H9 (cell line): ENCODE results near the gene MOB3C. TPM values are rescaled to one million over a fixed set of nuclear protein-coding genes. Genes with fewer than 3 reads are reported as not detected.

Source experiments
- DNase-seq: peaks from one replicate; pipeline ENCODE4 v3.0.0-alpha.2; 2017
- H2AFZ ChIP-seq: one replicate; pipeline ENCODE4 v1.6.1; 2013; ENCODE audit warnings: mild to moderate bottlenecking, low read length, control low read depth, moderate library complexity
- H2AK5ac ChIP-seq: 2 replicates; pipeline ENCODE4 v1.6.1; 2013; ENCODE audit warnings: low read length, control low read depth, mixed read lengths; ENCODE audit not compliant: insufficient read length
- H2BK120ac ChIP-seq: one replicate; pipeline ENCODE4 v1.6.1; 2013; ENCODE audit warnings: low read depth, mild to moderate bottlenecking, low read length, control low read depth, inconsistent platforms; ENCODE audit not compliant: poor library complexity, severe bottlenecking
- H2BK12ac ChIP-seq: 2 replicates; pipeline ENCODE4 v1.6.1; 2013; ENCODE audit warnings: low read length, control low read depth, mixed read lengths, low read depth; ENCODE audit not compliant: insufficient read length
- H2BK15ac ChIP-seq: 2 replicates; pipeline ENCODE4 v1.6.1; 2013; ENCODE audit warnings: low read depth, low read length, control low read depth
- H2BK20ac ChIP-seq: one replicate; pipeline ENCODE4 v1.6.1; 2013; ENCODE audit warnings: low read depth, mild to moderate bottlenecking, low read length, control low read depth, inconsistent platforms; ENCODE audit not compliant: poor library complexity, severe bottlenecking
- H2BK5ac ChIP-seq: 2 replicates; pipeline ENCODE4 v1.6.1; 2013; ENCODE audit warnings: low read length, control low read depth, mixed read lengths; ENCODE audit not compliant: insufficient read length
- H3K14ac ChIP-seq: 2 replicates; pipeline ENCODE4 v1.6.1; 2013; ENCODE audit warnings: low read length, control low read depth; ENCODE audit not compliant: insufficient read depth
- H3K18ac ChIP-seq: 2 replicates; pipeline ENCODE4 v1.6.1; 2013; ENCODE audit warnings: low read depth, mild to moderate bottlenecking, mixed read lengths, low read length, control low read depth; ENCODE audit not compliant: insufficient read length
- H3K23ac ChIP-seq: 2 replicates; pipeline ENCODE4 v1.6.1; 2013; ENCODE audit warnings: low read length, control low read depth, mixed read lengths, low read depth; ENCODE audit not compliant: insufficient read length
- H3K23me2 ChIP-seq: 2 replicates; pipeline ENCODE4 v1.6.1; 2013; ENCODE audit warnings: low read depth, mild to moderate bottlenecking, mixed read lengths, low read length, control low read depth; ENCODE audit not compliant: insufficient read length, poor library complexity, severe bottlenecking
- H3K27ac ChIP-seq: 2 replicates; pipeline ENCODE4 v1.5.1; 2013; ENCODE audit warnings: low read length, control low read depth, mixed read lengths, low read depth; ENCODE audit not compliant: insufficient read length
- H3K27me3 ChIP-seq: 2 replicates; pipeline ENCODE4 v1.6.1; 2013; ENCODE audit warnings: low read length, control low read depth, inconsistent platforms; ENCODE audit not compliant: insufficient read depth
- H3K4ac ChIP-seq: 2 replicates; pipeline ENCODE4 v1.6.1; 2013; ENCODE audit warnings: low read depth, mild to moderate bottlenecking, control low read depth, inconsistent platforms, low read length, moderate library complexity
- H3K4me1 ChIP-seq: 2 replicates; pipeline ENCODE4 v1.6.1; 2013; ENCODE audit warnings: low read length, control low read depth, inconsistent platforms; ENCODE audit not compliant: insufficient read depth
- H3K4me2 ChIP-seq: 2 replicates; pipeline ENCODE4 v1.6.1; 2013; ENCODE audit warnings: low read length, control low read depth, mixed read lengths; ENCODE audit not compliant: insufficient read length, insufficient read depth
- H3K56ac ChIP-seq: 2 replicates; pipeline ENCODE4 v1.6.1; 2013; ENCODE audit warnings: low read depth, mild to moderate bottlenecking, mixed read lengths, low read length, control low read depth; ENCODE audit not compliant: insufficient read length
- H3K79me1 ChIP-seq: 2 replicates; pipeline ENCODE4 v1.6.1; 2013; ENCODE audit warnings: low read depth, mild to moderate bottlenecking, moderate library complexity, low read length, control low read depth, inconsistent platforms; ENCODE audit not compliant: insufficient read depth, poor library complexity, severe bottlenecking
- H3K79me2 ChIP-seq: 2 replicates; pipeline ENCODE4 v1.6.1; 2013; ENCODE audit warnings: low read length, control low read depth, inconsistent platforms; ENCODE audit not compliant: insufficient read depth
- H3K9ac ChIP-seq: 2 replicates; pipeline ENCODE4 v1.6.1; 2013; ENCODE audit warnings: low read length, control low read depth, mixed read lengths; ENCODE audit not compliant: insufficient read length; ENCODE audit errors: extremely low read depth
- H3K9me3 ChIP-seq: one replicate; pipeline ENCODE4 v1.6.1; 2013; ENCODE audit warnings: low read depth, low read length, inconsistent platforms; ENCODE audit not compliant: control insufficient read depth
- H3T11ph ChIP-seq: one replicate; pipeline ENCODE4 v1.6.1; 2013; ENCODE audit warnings: mild to moderate bottlenecking, low read length, control low read depth, inconsistent platforms
- H4K20me1 ChIP-seq: one replicate; pipeline ENCODE4 v1.6.1; 2013; ENCODE audit not compliant: control insufficient read depth, insufficient read length, insufficient read depth
- H4K5ac ChIP-seq: 2 replicates; pipeline ENCODE4 v1.6.1; 2013; ENCODE audit warnings: low read depth, mild to moderate bottlenecking, mixed read lengths, low read length, control low read depth; ENCODE audit not compliant: insufficient read length
- H4K8ac ChIP-seq: replicated peaks from 2 replicates; pipeline ENCODE4 v1.6.1; 2013; ENCODE audit warnings: low read length, control low read depth, mixed read lengths, low read depth; ENCODE audit not compliant: insufficient read length
- H4K91ac ChIP-seq: 2 replicates; pipeline ENCODE4 v1.6.1; 2013; ENCODE audit warnings: low read depth, mild to moderate bottlenecking, moderate library complexity, mixed read lengths, low read length, control low read depth; ENCODE audit not compliant: insufficient read length
- H3K27ac Mint-ChIP-seq, 3 experiments: 2 replicates in 2 of 3; 3 replicates in 1 of 3; pipeline ENCODE4 v1.8.0; 2020 to 2021; ENCODE audit warnings: mixed read lengths in 3 of 3, mild to moderate bottlenecking in 1 of 3, moderate library complexity in 1 of 3
- H3K27me3 Mint-ChIP-seq: 2 replicates; pipeline ENCODE4 v1.8.0; 2021; ENCODE audit warnings: low read depth, mild to moderate bottlenecking, moderate library complexity, mixed read lengths
- H3K36me3 Mint-ChIP-seq, 3 experiments: 2 replicates in 2 of 3; 3 replicates in 1 of 3; pipeline ENCODE4 v1.8.0; 2020 to 2021; ENCODE audit warnings: low read depth in 3 of 3, mixed read lengths in 3 of 3; ENCODE audit not compliant: insufficient read depth in 1 of 3
- H3K4me1 Mint-ChIP-seq, 2 experiments: 2 replicates each; pipeline ENCODE4 v1.8.0; 2020; ENCODE audit warnings: mixed read lengths in 2 of 2
- H3K4me3 Mint-ChIP-seq, 2 experiments: 2 replicates in 1 of 2; 3 replicates in 1 of 2; pipeline ENCODE4 v1.8.0; 2020 to 2021; ENCODE audit warnings: mild to moderate bottlenecking in 2 of 2, mixed read lengths in 2 of 2, moderate library complexity in 1 of 2
- H3K9me3 Mint-ChIP-seq, 2 experiments: 2 replicates in 1 of 2; 3 replicates in 1 of 2; pipeline ENCODE4 v1.8.0; 2020; ENCODE audit warnings: mild to moderate bottlenecking in 2 of 2, mixed read lengths in 2 of 2, moderate library complexity in 1 of 2
- WGBS: extraction: QIAGEN DNeasy Blood & Tissue Kit; methylation state at CpG from one replicate; pipeline ENCODE4 v1.1.7; 2013; ENCODE audit warnings: missing lambda C conversion rate, low lambda C conversion rate, mixed read lengths; ENCODE audit not compliant: insufficient read length; ENCODE audit errors: extremely low coverage; 5-methylcytosine and 5-hydroxymethylcytosine counted together
- total RNA-seq: library from RNA; stranded (reverse); gene quantifications from 2 replicates; pipeline ENCODE4 v1.2.1, GENCODE V29; 2021
- TF ChIP-seq, protein P1 (sequence below): fragments of 200-600 bp; sonication (generic); conservative IDR thresholded peaks from 3 replicates; pipeline ENCODE4 v1.8.0; 2021; ENCODE audit warnings: antibody characterized with exemption, mild to moderate bottlenecking

Gene MOB3C
- total RNA-seq, 1 experiment from 2014 or later: 3.2 TPM

DNA sequence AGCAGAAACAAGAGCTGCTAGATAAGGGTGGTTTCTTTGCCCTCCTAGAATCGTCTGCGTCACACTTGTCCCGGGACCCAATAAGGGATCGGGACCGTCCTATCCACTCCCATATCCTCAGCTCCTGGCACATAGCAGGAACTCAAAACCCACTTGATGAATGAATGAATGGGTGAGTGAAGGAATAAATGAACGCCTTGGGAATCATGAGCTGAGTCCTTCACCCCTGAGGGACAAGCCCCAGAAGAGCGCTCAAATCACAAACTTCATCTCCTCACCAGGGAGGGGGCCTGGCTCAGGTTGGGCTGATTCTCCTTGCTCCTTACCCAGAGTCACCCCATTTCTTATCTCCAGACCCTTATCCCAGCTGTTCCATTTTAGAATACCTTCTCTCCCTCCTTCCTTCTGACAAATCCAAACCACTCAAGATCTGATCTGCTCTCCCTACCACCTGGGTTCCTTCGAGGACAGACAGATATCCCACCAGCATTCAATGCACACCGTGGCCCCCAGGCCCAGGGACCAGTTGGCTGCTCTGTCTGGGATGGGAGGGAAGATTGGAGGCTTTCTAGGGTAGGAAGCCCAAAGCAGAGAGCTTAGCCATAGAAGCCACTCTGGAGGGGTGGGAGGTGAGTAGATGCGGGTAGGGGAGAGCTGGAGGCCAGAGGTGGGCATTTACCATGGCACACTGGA lies 643 bp upstream of the MOB3C start:
- no peak overlapping the region for H4K8ac ChIP-seq
- H3K4me1 Mint-ChIP-seq: peaks cover 38 to 45% of the 10 kb centered on the region in 2 experiments
- TF ChIP-seq, protein P1, sequence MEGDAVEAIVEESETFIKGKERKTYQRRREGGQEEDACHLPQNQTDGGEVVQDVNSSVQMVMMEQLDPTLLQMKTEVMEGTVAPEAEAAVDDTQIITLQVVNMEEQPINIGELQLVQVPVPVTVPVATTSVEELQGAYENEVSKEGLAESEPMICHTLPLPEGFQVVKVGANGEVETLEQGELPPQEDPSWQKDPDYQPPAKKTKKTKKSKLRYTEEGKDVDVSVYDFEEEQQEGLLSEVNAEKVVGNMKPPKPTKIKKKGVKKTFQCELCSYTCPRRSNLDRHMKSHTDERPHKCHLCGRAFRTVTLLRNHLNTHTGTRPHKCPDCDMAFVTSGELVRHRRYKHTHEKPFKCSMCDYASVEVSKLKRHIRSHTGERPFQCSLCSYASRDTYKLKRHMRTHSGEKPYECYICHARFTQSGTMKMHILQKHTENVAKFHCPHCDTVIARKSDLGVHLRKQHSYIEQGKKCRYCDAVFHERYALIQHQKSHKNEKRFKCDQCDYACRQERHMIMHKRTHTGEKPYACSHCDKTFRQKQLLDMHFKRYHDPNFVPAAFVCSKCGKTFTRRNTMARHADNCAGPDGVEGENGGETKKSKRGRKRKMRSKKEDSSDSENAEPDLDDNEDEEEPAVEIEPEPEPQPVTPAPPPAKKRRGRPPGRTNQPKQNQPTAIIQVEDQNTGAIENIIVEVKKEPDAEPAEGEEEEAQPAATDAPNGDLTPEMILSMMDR: no peak
- H3K18ac ChIP-seq: no peak overlapping the region
- no peaks in the 10 kb centered on the region for H3K79me1 ChIP-seq
- no peak overlapping the region for H2BK12ac ChIP-seq
- H3K27me3 ChIP-seq: peaks cover 3% of the 10 kb centered on the region; the same call in 1 of the 2 replicates
- no peak overlapping the region for H3K23ac ChIP-seq
- no peaks in the 10 kb centered on the region for H3K36me3 Mint-ChIP-seq
- no peak overlapping the region for H2BK20ac ChIP-seq
- H2BK5ac ChIP-seq: no peak overlapping the region
- H2BK120ac ChIP-seq: no peak overlapping the region
- H2AK5ac ChIP-seq: no peak overlapping the region
- H3K14ac ChIP-seq: no peak overlapping the region; the same call in 1 of the 2 replicates
- H2BK15ac ChIP-seq: no peak overlapping the region
- no peak overlapping the region for H3K9ac ChIP-seq
- H3K4ac ChIP-seq: no peak overlapping the region
- peaks cover 33% of the 10 kb centered on the region for H3K27me3 Mint-ChIP-seq
- no peaks in the 10 kb centered on the region for H3K9me3 ChIP-seq
- DNase-seq: peak; percentile 47
- WGBS: no CpG with 5 or more reads among the region's 10 CpGs
- H3K4me3 Mint-ChIP-seq: peak overlapping the region; percentile 77 to 89
- H4K5ac ChIP-seq: no peak overlapping the region
- H2AFZ ChIP-seq: peak overlapping the region; percentile 41
- H3K79me2 ChIP-seq: no peaks in the 10 kb centered on the region
- no peaks in the 10 kb centered on the region for H4K20me1 ChIP-seq
- H3T11ph ChIP-seq: no peak overlapping the region
- no peak overlapping the region for H3K56ac ChIP-seq
- no peak overlapping the region for H3K27ac ChIP-seq
- H3K23me2 ChIP-seq: peaks cover 8% of the 10 kb centered on the region
- peaks cover 14% of the 10 kb centered on the region; the same call in 1 of the 2 replicates for H3K4me1 ChIP-seq
- no peak overlapping the region for H3K27ac Mint-ChIP-seq
- no peaks in the 10 kb centered on the region for H3K9me3 Mint-ChIP-seq
- H4K91ac ChIP-seq: no peak overlapping the region
- H3K4me2 ChIP-seq: peak overlapping the region; percentile 81
